Osteocyte (in vitro differentiated cells): ENCODE results near the gene STUB1. TPM values are rescaled to one million over a fixed set of nuclear protein-coding genes. Genes with fewer than 3 reads are reported as not detected.

Source experiments
- DNase-seq: peaks from one replicate; pipeline ENCODE4 v3.0.0; 2021; ENCODE audit warnings: mixed read lengths; ENCODE audit not compliant: unreplicated experiment; ENCODE audit errors: extremely low spot score
- H3K27ac Mint-ChIP-seq: one replicate; pipeline ENCODE4 v1.8.0; 2021; ENCODE audit warnings: mild to moderate bottlenecking, mixed read lengths; ENCODE audit not compliant: unreplicated experiment
- H3K27me3 Mint-ChIP-seq: one replicate; pipeline ENCODE4 v1.8.0; 2021; ENCODE audit warnings: mixed read lengths; ENCODE audit not compliant: unreplicated experiment
- H3K36me3 Mint-ChIP-seq: one replicate; pipeline ENCODE4 v1.8.0; 2021; ENCODE audit warnings: mixed read lengths; ENCODE audit not compliant: unreplicated experiment
- H3K4me1 Mint-ChIP-seq: one replicate; pipeline ENCODE4 v1.8.0; 2021; ENCODE audit warnings: mixed read lengths; ENCODE audit not compliant: unreplicated experiment
- H3K4me3 Mint-ChIP-seq: one replicate; pipeline ENCODE4 v1.8.0; 2021; ENCODE audit warnings: mild to moderate bottlenecking, moderate library complexity, mixed read lengths; ENCODE audit not compliant: unreplicated experiment
- H3K9me3 Mint-ChIP-seq: one replicate; pipeline ENCODE4 v1.8.0; 2021; ENCODE audit warnings: mixed read lengths; ENCODE audit not compliant: unreplicated experiment
- total RNA-seq: library from RNA; stranded (reverse); gene quantifications from 2 replicates; pipeline ENCODE4 v1.2.1, GENCODE V29; 2021
- TF ChIP-seq, protein P1 (sequence below): fragments of 200-600 bp; sonication (generic); IDR thresholded peaks from 2 replicates; pipeline ENCODE4 v1.5.0; 2021; ENCODE audit warnings: antibody characterized with exemption, mild to moderate bottlenecking, moderate library complexity

Gene STUB1
- total RNA-seq, 1 donor from 2014 or later = 109 TPM

GRCh38 chr16:683396-684070 is 3.3 kb downstream of the STUB1 start:
- TF ChIP-seq, protein P1, sequence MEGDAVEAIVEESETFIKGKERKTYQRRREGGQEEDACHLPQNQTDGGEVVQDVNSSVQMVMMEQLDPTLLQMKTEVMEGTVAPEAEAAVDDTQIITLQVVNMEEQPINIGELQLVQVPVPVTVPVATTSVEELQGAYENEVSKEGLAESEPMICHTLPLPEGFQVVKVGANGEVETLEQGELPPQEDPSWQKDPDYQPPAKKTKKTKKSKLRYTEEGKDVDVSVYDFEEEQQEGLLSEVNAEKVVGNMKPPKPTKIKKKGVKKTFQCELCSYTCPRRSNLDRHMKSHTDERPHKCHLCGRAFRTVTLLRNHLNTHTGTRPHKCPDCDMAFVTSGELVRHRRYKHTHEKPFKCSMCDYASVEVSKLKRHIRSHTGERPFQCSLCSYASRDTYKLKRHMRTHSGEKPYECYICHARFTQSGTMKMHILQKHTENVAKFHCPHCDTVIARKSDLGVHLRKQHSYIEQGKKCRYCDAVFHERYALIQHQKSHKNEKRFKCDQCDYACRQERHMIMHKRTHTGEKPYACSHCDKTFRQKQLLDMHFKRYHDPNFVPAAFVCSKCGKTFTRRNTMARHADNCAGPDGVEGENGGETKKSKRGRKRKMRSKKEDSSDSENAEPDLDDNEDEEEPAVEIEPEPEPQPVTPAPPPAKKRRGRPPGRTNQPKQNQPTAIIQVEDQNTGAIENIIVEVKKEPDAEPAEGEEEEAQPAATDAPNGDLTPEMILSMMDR = no peak
- Mint-ChIP-seq H3K4me3 (peak overlapping the region; percentile 71), H3K27me3 (no peaks in the 10 kb centered on the region), H3K27ac (peak overlapping the region; percentile 41), H3K36me3 (peaks cover 14% of the 10 kb centered on the region), H3K4me1 (peaks cover 23% of the 10 kb centered on the region), H3K9me3 (no peaks in the 10 kb centered on the region)
- no peak for DNase-seq

- no peaks in the 10 kb centered on the region for H3K27me3 Mint-ChIP-seq
- H3K36me3 Mint-ChIP-seq = peaks cover 14% of the 10 kb centered on the region
- H3K4me3 Mint-ChIP-seq = peak within 1 kb of the TSS; percentile 71
- peak; percentile 98 for DNase-seq
- H3K27ac Mint-ChIP-seq = peak within 1 kb of the TSS; percentile 75
- TF ChIP-seq, protein P1 = no peak
- peaks cover 26% of the 10 kb centered on the region for H3K4me1 Mint-ChIP-seq
- no peaks in the 10 kb centered on the region for H3K9me3 Mint-ChIP-seq
Measured at GRCh38 chr16:684071-684794, 4.0 kb downstream of the STUB1 start, which contains the start of gene JMJD8. Gene JMJD8 (minus strand): TSS chr16:684334. CDS start chr16:684319, 15 bp downstream.

- Mint-ChIP-seq H3K27ac (no peak overlapping the region), H3K4me3 (no peak overlapping the region), H3K9me3 (no peaks in the 10 kb centered on the region), H3K27me3 (no peaks in the 10 kb centered on the region), H3K4me1 (peaks cover 32% of the 10 kb centered on the region), H3K36me3 (peaks cover 14% of the 10 kb centered on the region)
- TF ChIP-seq, protein P1 = no peak
- no peak for DNase-seq
Measured at GRCh38 chr16:684961-685696, 4.9 kb downstream of the STUB1 start.

- peak overlapping the region; percentile 44 for H3K4me3 Mint-ChIP-seq
- DNase-seq = no peak
- peaks cover 14% of the 10 kb centered on the region for H3K36me3 Mint-ChIP-seq
- TF ChIP-seq, protein P1 = peak; percentile 52
- peaks cover 36% of the 10 kb centered on the region for H3K4me1 Mint-ChIP-seq
- no peaks in the 10 kb centered on the region for H3K27me3 Mint-ChIP-seq
- peak overlapping the region; percentile 34 for H3K27ac Mint-ChIP-seq
- no peaks in the 10 kb centered on the region for H3K9me3 Mint-ChIP-seq
Measured at GRCh38 chr16:685967-686366, 5.8 kb downstream of the STUB1 start.
